Raji (cell line): Measurements from ENCODE around the gene SERP2.

ENCODE experiments used
- POLR2A ChIP-seq: IDR thresholded peaks from 2 replicates; pipeline ENCODE4 v1.6.1; 2011; ENCODE audit warnings: low read depth, low read length, control low read depth; ENCODE audit not compliant: insufficient read depth

Gene SERP2

DNA sequence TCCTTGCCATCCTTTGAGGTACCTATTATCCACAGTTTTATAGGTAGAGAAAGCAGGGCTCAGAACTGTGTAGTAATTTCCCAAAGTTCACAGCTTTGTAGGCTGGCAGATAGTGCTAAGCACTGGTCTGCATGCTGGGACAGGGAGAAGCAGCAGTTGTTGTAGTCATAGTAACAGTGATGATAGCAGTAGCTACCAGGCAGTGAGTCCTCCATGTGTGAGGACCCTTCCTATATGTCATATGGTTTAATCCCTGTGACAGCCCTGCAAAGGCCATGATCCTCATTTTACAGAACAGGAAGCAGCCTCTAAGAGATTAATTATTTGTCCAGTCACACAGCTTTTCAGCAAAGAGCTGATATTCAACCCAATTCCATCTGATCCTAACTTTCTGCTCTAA lies 21.0 kb downstream of the SERP2 start:
- no peak for TF ChIP-seq POLR2A

DNA sequence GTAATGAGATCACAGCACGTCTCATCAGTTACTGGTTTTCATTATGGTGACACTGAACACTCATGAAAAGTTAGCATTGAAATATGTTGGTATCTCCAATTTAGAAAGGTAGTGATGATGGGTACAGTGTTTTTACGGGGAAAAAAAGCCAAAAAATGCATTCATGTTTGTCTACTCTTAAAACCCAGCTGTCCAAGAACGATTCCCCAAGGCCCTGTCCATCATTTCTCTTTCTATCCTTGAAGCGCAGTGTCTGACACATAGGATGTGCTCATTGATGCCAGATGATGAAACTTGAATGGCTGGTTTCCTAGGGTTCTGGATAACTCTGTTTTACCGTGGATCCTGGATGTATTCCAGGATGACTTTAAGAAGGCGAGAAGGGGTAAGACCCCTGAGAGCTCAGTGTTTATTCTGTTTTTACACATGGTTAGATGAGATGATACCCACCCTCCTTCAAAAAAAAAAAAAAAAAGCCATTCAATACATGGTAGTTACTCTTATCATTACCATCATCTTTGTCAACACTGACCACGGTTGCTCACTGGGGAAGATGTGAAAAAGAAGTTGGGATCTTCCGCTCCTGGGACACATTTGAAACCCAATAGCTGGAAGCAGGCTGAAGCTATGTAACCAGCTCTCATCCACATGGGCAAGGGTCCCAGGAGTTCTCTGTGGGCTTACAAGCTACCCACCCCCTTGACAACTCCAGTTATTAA lies 22.5 kb downstream of the SERP2 start:
- no peak for TF ChIP-seq POLR2A

DNA sequence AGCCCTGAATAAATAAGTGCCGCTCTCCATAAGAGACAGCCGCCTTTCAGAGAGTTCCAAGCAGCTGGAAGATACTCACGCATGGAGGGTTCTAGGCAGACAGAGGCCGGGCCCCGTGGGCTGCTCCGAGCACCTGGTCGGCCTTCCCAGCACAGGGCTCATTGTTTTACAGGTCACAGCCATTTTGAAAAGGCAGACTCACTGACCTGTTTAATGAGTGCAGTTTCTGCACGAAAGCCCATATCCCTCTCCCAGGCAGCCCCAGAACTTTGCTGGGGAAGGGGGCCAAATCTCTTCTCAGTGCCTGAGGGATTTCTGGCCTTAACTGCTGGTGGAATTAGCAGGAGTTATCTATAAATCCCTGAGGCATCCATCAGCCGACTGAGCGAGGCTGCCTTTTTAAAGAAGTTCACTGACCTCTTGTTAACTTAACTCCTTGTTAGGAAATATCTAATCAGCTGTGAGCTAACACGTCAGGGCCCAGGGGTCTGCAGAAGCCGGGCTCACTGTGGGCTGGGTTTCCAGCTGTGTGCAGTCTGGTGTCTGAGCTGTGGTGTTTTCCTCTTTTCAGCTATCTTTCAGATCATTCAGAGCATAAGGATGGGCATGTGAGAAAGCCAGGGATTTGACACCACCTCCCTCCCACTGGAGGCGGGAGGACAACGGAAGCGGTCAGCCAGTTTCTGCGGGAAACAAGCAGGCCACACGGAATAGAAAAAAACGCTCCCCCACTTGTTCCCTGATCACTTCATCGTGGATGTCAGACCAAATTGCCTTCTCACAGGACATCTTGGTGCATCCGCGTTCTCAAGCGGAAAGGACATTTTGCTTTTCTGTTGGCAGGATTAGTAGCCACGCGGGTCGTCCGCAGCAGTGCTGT lies 23.3 kb downstream of the SERP2 start:
- TF ChIP-seq POLR2A: no peak

DNA sequence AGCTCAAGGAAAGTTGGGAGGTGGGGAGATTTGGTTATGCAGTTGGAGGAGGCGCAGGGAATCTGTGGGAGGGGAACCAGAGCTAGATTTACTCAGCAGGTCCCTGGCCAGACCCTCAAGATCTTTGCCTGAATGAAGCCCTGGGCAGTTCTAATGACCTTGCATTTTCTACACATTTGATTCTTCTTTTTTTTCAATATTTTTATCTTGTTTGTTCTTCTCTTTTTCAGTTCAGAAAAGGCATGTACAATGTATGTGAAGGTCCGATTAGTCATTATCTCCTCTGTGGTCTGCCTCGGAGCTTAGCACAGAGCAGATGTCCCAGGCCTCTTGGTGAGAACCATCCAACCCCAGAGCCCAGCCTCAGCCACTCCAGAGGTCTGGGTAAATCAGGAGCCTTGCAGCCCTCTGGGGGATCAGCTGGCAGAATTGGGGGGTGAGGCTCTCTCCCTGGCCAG lies 24.2 kb downstream of the SERP2 start:
- no peak for TF ChIP-seq POLR2A

DNA sequence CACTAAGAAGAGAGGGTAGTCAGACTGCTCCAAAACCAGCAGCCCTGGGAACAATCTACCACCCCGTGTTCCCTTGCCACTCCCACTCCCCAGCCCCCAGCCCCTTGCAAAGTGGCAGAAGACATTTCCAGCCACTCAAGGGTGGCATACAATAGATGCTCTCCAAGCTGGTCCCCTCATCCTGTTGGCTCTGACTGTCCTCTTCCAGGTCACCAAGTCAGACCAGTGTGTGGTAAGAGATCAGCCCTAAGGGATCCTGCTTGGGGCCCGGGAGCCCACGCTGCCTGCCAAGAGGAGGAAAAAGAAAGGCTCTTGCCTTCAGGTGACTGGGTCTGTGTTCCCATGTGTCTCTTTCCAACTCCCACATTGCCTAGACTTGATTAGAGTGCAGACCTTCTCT lies 25.0 kb downstream of the SERP2 start:
- TF ChIP-seq POLR2A: no peak

DNA sequence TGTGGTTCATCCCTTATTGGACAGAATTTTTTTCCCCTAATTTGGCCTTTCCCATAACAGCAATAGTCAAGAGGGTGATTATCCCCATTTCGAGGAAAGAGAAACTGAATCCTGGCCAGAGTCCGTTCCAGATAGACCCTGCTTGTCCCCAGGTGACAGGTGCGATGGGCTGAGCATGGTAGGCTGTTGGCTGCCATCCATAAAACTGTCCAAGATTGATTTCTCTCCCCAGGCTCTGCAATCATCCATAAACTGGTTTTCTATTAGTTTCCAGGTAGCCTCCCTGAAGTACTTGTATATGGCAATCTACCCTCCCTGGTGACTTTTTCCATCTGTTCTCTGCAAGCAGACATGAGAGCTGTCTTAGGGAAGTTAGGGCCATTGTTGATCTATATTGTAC lies 25.4 kb downstream of the SERP2 start:
- no peak for TF ChIP-seq POLR2A

- no peak for TF ChIP-seq POLR2A
Measured at GRCh38 chr13:44400736-44401135, 27.1 kb downstream of the SERP2 start.

DNA sequence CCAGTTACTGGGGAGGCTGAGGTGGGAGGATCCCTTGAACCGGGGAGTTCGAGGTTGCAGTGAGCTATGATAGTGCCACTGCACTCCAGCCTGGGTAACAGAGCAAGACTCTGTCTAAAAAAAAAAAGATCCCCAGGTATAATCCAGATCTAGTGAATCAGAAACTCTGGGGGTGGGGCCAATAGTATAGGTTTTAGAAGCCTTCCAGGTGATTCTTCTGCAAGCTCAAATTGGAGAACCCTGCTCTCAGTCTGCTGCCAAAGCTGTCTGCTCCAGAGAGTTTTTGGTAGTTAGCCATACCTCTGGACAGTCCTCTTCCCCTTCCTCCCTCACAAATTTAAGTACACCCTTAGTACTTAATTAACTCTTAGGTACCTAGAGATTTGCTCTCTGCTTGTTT lies 28.0 kb downstream of the SERP2 start:
- TF ChIP-seq POLR2A: no peak

DNA sequence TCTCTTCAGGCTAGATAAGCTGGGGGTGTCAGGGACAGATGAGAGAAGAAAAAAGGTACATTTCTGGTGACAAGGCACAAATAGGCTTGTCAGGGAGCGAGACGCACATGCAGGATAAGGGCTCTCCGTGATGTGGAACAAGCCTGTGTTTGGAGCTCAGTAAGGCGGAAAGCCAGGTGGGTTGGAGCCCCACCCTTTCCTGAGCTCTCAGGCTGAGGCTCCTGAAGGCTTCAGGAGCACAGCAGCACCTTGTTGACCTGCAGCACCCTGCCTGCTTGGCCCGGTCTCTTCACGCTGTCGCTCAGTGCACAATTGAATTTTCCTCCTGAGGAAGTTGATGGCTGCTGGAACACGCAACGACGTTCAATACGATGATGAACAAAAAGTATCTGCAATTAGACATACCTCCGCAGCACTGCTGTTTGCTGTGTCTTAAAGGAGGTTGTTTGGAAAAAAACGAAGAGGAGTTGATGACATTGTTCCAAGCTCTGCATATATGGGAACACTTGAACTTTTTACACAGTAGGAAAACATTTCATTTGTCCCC lies 29.3 kb downstream of the SERP2 start:
- no peak for TF ChIP-seq POLR2A

DNA sequence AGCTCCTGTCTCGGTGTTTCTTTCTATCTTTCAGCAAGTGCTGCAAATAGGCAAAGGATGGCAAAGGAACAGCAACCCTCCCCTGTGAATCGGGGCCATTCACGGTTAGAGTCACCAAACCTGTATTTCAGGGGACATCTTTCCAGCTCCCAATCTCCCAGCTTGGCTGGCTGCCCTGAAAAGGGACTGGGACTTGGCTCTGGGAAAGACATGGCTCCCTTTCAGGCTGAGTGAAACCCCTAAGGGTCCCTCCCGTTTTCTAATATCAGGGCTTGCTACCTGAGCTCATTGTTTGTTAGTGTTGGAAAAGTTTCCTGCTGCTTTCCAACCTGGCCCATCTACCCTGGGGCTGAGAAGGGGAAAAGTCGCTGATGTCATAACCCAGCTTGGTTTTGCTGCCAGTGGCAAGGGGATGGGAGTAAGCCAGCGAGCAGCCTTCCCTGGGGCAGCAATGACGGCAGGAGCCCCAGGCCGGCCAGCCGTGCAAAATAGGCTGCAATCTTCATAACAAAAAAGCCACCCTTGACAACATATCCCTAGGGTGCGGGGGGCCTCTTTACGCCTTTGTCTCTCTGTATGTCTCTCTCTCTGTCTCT lies 29.9 kb downstream of the SERP2 start:
- no peak for TF ChIP-seq POLR2A

- TF ChIP-seq POLR2A: no peak
Measured at GRCh38 chr13:44404261-44405132, 30.9 kb downstream of the SERP2 start.

DNA sequence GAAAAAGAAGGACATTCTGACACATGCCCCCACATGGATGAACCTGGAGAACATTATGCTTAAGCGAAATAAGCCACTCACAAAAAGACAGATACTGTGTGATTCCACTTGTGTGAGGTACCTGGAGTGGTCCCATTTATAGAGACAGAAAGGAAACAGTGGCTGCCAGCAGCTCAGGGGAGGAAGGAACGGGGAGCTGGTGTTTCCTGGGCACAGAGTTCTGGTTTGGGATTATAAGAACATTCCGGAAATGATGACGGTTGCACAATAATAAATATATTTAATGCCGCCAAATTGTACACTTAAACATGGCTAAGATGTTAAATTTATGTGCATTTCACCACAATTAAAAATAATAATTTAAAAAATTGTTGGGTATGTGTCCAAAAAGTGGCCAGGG lies 33.0 kb downstream of the SERP2 start:
- no peak for TF ChIP-seq POLR2A

- no peak for TF ChIP-seq POLR2A
Measured at GRCh38 chr13:44407379-44407778, 33.8 kb downstream of the SERP2 start.

DNA sequence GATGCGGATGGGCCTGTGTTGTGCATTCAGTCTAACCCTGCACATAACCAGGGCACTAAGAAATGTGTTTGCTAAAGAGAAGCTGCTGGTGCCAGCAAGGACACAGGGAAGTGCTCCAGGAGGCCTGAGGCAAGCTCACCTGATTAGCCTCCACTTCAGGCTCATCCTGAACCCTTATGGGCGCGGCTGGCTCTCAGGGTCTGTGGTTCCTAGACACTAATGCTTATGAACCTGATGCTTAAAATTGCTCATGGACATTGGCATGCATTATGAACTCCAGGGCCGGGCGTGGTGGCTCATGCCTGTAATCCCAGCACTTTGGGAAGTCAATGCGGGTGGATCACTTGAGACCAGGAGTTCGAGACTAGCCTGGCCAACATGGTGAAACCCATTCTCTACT lies 34.3 kb downstream of the SERP2 start:
- no peak for TF ChIP-seq POLR2A

DNA sequence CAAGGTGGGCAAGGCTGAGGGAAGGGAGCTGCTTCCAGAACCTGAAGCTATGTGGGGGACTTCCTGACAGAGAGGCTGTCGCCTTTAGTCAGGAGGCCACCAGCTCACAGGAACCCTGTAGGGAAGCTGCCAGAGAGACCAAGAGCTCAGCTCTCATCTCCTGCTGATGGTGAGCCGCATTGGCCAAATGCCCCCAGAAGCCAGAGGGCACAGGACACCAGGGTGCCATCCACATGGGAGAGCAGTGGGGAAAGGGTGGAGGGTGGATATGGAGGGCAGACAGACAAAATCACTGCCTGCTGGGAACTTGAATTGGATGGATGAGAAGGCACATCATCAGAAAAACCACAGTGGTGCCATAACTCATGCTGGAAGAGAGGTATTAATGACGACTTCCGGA lies 36.0 kb downstream of the SERP2 start:
- TF ChIP-seq POLR2A: no peak
